ENCODE results near the gene EPHB1.

DNA sequence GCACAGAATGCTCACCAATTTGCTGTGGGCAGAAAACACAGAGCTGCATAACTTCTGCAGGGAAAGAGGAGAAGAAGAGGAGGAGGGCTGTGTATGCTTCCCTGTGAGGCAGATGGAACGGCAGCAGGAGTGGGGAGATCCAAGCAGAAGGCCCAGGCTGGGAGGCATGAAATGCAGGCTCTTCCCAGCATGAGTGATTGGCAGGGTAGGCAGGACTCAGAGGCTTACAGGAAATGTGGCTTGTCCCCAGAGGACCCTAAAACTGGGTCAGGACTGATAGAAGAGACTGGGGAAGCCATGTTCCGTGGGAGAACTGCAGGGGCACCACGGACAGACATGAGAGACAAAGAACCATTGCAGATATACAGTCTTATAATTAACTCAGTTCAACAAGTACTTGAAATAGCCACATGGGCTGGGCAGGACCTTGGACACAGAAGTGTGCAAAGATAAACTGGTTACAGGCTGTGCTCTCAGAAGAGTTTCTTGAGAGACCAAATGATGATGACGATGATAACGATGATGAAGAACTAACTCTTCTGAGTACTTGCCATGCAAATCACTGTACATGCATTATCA is 286.9 kb downstream of the EPHB1 start:
- TF ChIP-seq, protein P1, sequence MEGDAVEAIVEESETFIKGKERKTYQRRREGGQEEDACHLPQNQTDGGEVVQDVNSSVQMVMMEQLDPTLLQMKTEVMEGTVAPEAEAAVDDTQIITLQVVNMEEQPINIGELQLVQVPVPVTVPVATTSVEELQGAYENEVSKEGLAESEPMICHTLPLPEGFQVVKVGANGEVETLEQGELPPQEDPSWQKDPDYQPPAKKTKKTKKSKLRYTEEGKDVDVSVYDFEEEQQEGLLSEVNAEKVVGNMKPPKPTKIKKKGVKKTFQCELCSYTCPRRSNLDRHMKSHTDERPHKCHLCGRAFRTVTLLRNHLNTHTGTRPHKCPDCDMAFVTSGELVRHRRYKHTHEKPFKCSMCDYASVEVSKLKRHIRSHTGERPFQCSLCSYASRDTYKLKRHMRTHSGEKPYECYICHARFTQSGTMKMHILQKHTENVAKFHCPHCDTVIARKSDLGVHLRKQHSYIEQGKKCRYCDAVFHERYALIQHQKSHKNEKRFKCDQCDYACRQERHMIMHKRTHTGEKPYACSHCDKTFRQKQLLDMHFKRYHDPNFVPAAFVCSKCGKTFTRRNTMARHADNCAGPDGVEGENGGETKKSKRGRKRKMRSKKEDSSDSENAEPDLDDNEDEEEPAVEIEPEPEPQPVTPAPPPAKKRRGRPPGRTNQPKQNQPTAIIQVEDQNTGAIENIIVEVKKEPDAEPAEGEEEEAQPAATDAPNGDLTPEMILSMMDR (IDR thresholded peaks at IDR 0.05 in 4 of 5, conservative IDR thresholded peaks at IDR 0.05 in 1 of 5) = no peak
- TF ChIP-seq POLR2A (IDR thresholded peaks at IDR 0.05) = no peak
